K562 (cell line): ENCODE data around the gene ZBTB20. TPM values are rescaled to one million over a fixed set of nuclear protein-coding genes. Genes with fewer than 3 reads are reported as not detected.

ENCODE experiments used
- ATAC-seq: fragments of 200-7000 bp; cut with Tn5 transposase; 3 replicates; pipeline ENCODE4 v1.9.1; 2020; ENCODE audit warnings: moderate library complexity
- BruUV-seq: library from RNA; stranded (reverse); fragments of 400-500 nt; replicated peaks from 2 replicates; lab custom pipeline; 2021; lab: Mats Ljungman, UMichigan
- CTCF ChIA-PET: fragments of 300-600 bp; formaldehyde crosslinking; extraction: SDS; loops from one replicate; lab custom pipeline; 2021; ENCODE audit warnings: low intra/inter-chr PET ratio; lab: Yijun Ruan, JAX
- POLR2A ChIA-PET: fragments of 300-600, 350-650 bp; sonication (Branson Sonifier 250); formaldehyde crosslinking; extraction: SDS; loops from one replicate; lab custom pipeline; 2021; ENCODE audit warnings: antibody characterized with exemption, inconsistent platforms; lab: Yijun Ruan, JAX
- DNase-seq, 4 experiments: peaks; one replicate each; pipeline versions ENCODE4 v3.0.0 to v3.0.0-alpha.2; 2011 to 2018; ENCODE audit warnings: low spot score in 3 of 4, mixed read lengths in 3 of 4; ENCODE audit errors: extremely low read depth in 1 of 4
- FAIRE-seq: peaks from 2 replicates; lab custom pipeline; 2011; peaks lifted over from hg19 to GRCh38; lab: Jason Lieb, UNC
- H2AFZ ChIP-seq: 2 replicates; pipeline ENCODE4 v1.6.0; 2011; ENCODE audit warnings: low read depth, low read length, control low read depth, inconsistent platforms
- H3K27ac ChIP-seq: fragments of 200-600 bp; 3 replicates; pipeline ENCODE4 v1.8.0; 2011; ENCODE audit warnings: low read depth, mild to moderate bottlenecking, control low read depth, inconsistent platforms, low read length, moderate library complexity, mixed read lengths; ENCODE audit errors: extremely low read depth
- H3K27me3 ChIP-seq, 2 experiments: fragments of 300-600 bp in 1 of 2; 2 replicates in 1 of 2; 3 replicates in 1 of 2; pipeline versions ENCODE4 v1.6.0 to v1.8.0; 2011; ENCODE audit warnings: inconsistent platforms in 2 of 2, low read length in 2 of 2, mild to moderate bottlenecking in 1 of 2, mixed read lengths in 1 of 2, moderate library complexity in 1 of 2; ENCODE audit not compliant: control insufficient read depth in 2 of 2, insufficient read depth in 2 of 2
- H3K36me3 ChIP-seq: fragments of 300-600 bp; 3 replicates; pipeline ENCODE4 v1.8.0; 2011; ENCODE audit warnings: mild to moderate bottlenecking, low read length, inconsistent platforms; ENCODE audit not compliant: control insufficient read depth, insufficient read depth
- H3K4me1 ChIP-seq, 2 experiments: fragments of 200-600 bp in 1 of 2; replicated peaks in 1 of 2; 2 replicates in 1 of 2; 3 replicates in 1 of 2; pipeline versions ENCODE4 v1.5.1 to v1.8.0; 2011; ENCODE audit warnings: inconsistent platforms in 2 of 2, low read length in 2 of 2, mild to moderate bottlenecking in 1 of 2, mixed read lengths in 1 of 2, moderate library complexity in 1 of 2; ENCODE audit not compliant: control insufficient read depth in 2 of 2, insufficient read depth in 2 of 2
- H3K4me2 ChIP-seq: 2 replicates; pipeline ENCODE4 v1.6.1; 2011; ENCODE audit warnings: low read length, control low read depth, inconsistent platforms, mixed read lengths; ENCODE audit not compliant: insufficient read depth
- H3K4me3 ChIP-seq: fragments of 200-600 bp; sonication (generic), shearing (Covaris generic); 2 replicates; pipeline ENCODE4 v1.5.1; 2016; ENCODE audit warnings: control low read depth, inconsistent platforms
- H3K79me2 ChIP-seq: fragments of 200-600 bp; 3 replicates; pipeline ENCODE4 v1.8.0; 2011; ENCODE audit warnings: low read length, inconsistent platforms; ENCODE audit not compliant: control insufficient read depth, insufficient read depth
- H3K9ac ChIP-seq, 2 experiments: 2 replicates each; pipeline versions ENCODE4 v1.6.0 to v1.6.1; 2011; ENCODE audit warnings: low read depth in 2 of 2, low read length in 2 of 2, control low read depth in 1 of 2, inconsistent platforms in 1 of 2, mild to moderate bottlenecking in 1 of 2, mixed read lengths in 1 of 2; ENCODE audit not compliant: insufficient read depth in 1 of 2
- H3K9me1 ChIP-seq: one replicate; pipeline ENCODE4 v1.6.0; 2011; ENCODE audit warnings: inconsistent platforms, mild to moderate bottlenecking, low read length, moderate library complexity; ENCODE audit not compliant: control insufficient read depth, insufficient read depth
- H3K9me3 ChIP-seq: replicated peaks from 2 replicates; pipeline ENCODE4 v1.5.1; 2011; ENCODE audit warnings: low read depth, low read length, inconsistent platforms; ENCODE audit not compliant: control insufficient read depth, insufficient read depth
- H4K20me1 ChIP-seq: replicated peaks from 2 replicates; pipeline ENCODE4 v1.6.1; 2011; ENCODE audit warnings: low read length, inconsistent platforms, mixed read lengths; ENCODE audit not compliant: control insufficient read depth, insufficient read depth
- CBFA2T2 ChIP-seq: fragments of 450-650 bp; conservative IDR thresholded peaks from 2 replicates; pipeline ENCODE4 v1.6.1; 2017; ENCODE audit warnings: mild to moderate bottlenecking
- HDAC1 ChIP-seq, 2 experiments: fragments of 450-650 bp; IDR thresholded peaks; 2 replicates each; pipeline ENCODE4 v1.6.1; 2016 to 2017; ENCODE audit warnings: inconsistent platforms in 1 of 2, mild to moderate bottlenecking in 1 of 2, moderate library complexity in 1 of 2
- HSF4 ChIP-seq: fragments of 250-450 bp; sonication (Bioruptor Pico); IDR thresholded peaks from 2 replicates; pipeline ENCODE4 v2.1.2; 2022; ENCODE audit warnings: mild to moderate bottlenecking, moderate library complexity, borderline replicate concordance
- KAT2B ChIP-seq: IDR thresholded peaks from one replicate; pipeline ENCODE4 v1.6.1; 2012; ENCODE audit warnings: low read depth, mild to moderate bottlenecking, control low read depth, inconsistent platforms, low read length, moderate library complexity
- KLF16 ChIP-seq: IDR thresholded peaks from 2 replicates; pipeline ENCODE4 v1.6.1; 2016; ENCODE audit warnings: antibody characterized with exemption
- LCOR ChIP-seq: sonication (generic); formaldehyde crosslinking; IDR thresholded peaks from 2 replicates; pipeline ENCODE4 v1.8.0; 2022; ENCODE audit warnings: mild to moderate bottlenecking, missing genetic modification reagents
- LEF1 ChIP-seq: fragments of 450-650 bp; IDR thresholded peaks from 2 replicates; pipeline ENCODE4 v1.6.1; 2016; ENCODE audit warnings: mild to moderate bottlenecking
- MEIS2 ChIP-seq: fragments of 450-650 bp; IDR thresholded peaks from 2 replicates; pipeline ENCODE4 v1.6.1; 2014; ENCODE audit warnings: mild to moderate bottlenecking; ENCODE audit not compliant: partially characterized antibody
- NCOA4 ChIP-seq: fragments of 450-650 bp; IDR thresholded peaks from 2 replicates; pipeline ENCODE4 v1.6.1; 2018; ENCODE audit warnings: mild to moderate bottlenecking; ENCODE audit not compliant: partially characterized antibody
- NR3C1 ChIP-seq: sonication (generic); formaldehyde crosslinking; IDR thresholded peaks from 2 replicates; pipeline ENCODE4 v1.8.1; 2022; ENCODE audit warnings: missing genetic modification reagents
- PHB2 ChIP-seq: fragments of 450-650 bp; IDR thresholded peaks from 2 replicates; pipeline ENCODE4 v1.6.1; 2017; ENCODE audit warnings: low read depth
- POLR3G ChIP-seq: IDR thresholded peaks from 2 replicates; pipeline ENCODE4 v1.6.1; 2011; ENCODE audit not compliant: insufficient read length, insufficient replicate concordance; ENCODE audit errors: extremely low read depth
- SMAD3 ChIP-seq: fragments of 450-650 bp; formaldehyde crosslinking; conservative IDR thresholded peaks from 2 replicates; pipeline ENCODE4 v1.4.0; 2020; ENCODE audit warnings: mild to moderate bottlenecking
- TGIF2 ChIP-seq: sonication (generic); formaldehyde crosslinking; IDR thresholded peaks from 2 replicates; pipeline ENCODE4 v1.8.1; 2022; ENCODE audit warnings: mild to moderate bottlenecking, missing genetic modification reagents, moderate library complexity
- ZNF324 ChIP-seq: fragments of 250-450 bp; sonication (Bioruptor Pico); IDR thresholded peaks from 2 replicates; pipeline ENCODE4 v1.4.0; 2020; ENCODE audit warnings: mild to moderate bottlenecking
- WGBS: fragments of 100-300 bp; shearing (Covaris generic); methylation state at CpG from one replicate; pipeline ENCODE4 v1.1.6; 2016; ENCODE audit warnings: low coverage, mixed read lengths; ENCODE audit not compliant: insufficient coverage; ENCODE audit errors: missing lambda C conversion rate; 5-methylcytosine and 5-hydroxymethylcytosine counted together
- in situ Hi-C: fragments of 300-500 bp; cut with MboI; formaldehyde crosslinking; loops from 4 replicates; pipeline ENCODE4 v1.15.0; 2018; ENCODE audit warnings: inconsistent platforms, mixed read lengths
- intact Hi-C: fragments of 100-400 bp; cut with micrococcal nuclease; formaldehyde crosslinking; loops from 2 replicates; pipeline ENCODE4 v1.14.2; 2022
- polyA plus RNA-seq, 8 experiments: library from polyadenylated mRNA; depleted of rRNA in 4 of 8; stranded (reverse) in 5 of 8; unstranded in 3 of 8; fragments of >200 nt; fragmentation: Nextera tagmentation in 2 of 8; fragmentation: Illumina TruSeq in 1 of 8; extraction: Ambion mirVana in 2 of 8; extraction: Trizol in 1 of 8; gene quantifications; 2 replicates each; pipeline versions ENCODE4 v1.2.1 to v1.2.3, GENCODE V29; 2011 to 2014; ENCODE audit warnings: inconsistent platforms in 1 of 8, missing spikeins in 1 of 8
- total RNA-seq, 7 experiments: library from RNA; depleted of rRNA in 6 of 7; stranded (reverse); fragments of >200 nt in 6 of 7; fragmentation: Illumina TruSeq in 2 of 7; extraction: Trizol in 2 of 7; gene quantifications; 2 replicates each; pipeline versions ENCODE4 v1.2.1 to v1.2.3, GENCODE V29; 2011 to 2021; ENCODE audit warnings: low replicate concordance in 1 of 7

Gene ZBTB20
- total and polyA plus RNA-seq, 9 of the 15 experiments (the other 6 are each of a cell fraction or from before 2014, with no cell fraction given) = 0.17 to 1.7 (median 0.45) TPM

DNA sequence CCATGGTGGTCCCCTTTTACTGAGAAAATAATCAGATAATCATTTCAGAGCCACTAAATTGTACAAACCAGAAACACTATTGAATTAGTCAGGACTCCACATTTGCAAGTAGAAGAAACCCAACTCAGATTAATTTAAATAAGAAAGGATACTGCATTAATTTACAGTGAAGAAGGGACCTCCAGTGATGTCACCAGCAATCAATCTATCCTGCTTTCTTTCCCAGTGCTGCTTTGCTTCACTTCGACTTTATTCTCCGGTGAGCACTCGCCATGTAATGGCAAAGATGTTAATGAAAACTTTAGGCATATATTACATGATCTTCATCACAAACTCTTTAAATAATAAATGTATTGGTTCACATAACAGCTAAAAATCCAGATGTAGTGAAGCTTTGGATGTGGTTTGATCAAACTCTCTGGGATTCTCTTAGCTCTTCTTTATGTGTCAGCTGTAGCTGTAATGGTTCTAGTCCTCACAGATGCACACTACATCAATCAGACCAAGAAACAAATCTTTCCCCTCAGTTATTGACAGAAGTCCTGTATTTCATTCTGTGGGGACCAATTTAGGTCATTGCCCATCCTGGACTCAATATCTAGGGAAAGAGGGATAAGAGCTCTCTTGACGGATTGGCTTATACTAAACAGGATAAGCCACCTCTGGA is 14.2 kb upstream of the ZBTB20 start (continued):
- TF ChIP-seq NCOA4 = no peak

DNA sequence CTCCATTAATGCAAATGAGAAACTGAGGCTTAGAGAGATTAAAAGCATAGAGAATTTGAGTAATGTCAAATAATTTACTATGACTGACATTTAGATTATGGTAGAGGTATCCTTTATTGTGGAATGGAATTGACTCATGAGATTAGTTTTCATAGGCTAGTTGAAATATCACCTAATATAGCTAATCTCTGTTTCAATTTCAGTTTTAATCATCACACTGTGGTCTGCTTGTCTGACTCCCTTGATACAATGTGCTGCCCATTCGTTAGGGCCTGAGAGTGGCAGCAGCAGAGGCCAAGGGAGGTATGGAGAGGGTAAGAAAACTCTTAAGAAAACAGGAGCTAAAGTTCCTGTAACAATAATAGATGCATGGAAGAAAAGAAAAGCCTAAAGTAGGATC is 13.2 kb upstream of the ZBTB20 start:
- no peaks in the 10 kb centered on the region for H3K36me3 ChIP-seq
- peaks cover 0 to 9% of the 10 kb centered on the region in 2 experiments; a peak in 3 of 5 replicates for H3K4me1 ChIP-seq
- ChIA-PET POLR2A (no interaction called here), CTCF (no interaction called here)
- no peaks in the 10 kb centered on the region for H3K79me2 ChIP-seq
- no peaks in the 10 kb centered on the region for H3K9me3 ChIP-seq
- H4K20me1 ChIP-seq = no peaks in the 10 kb centered on the region
- DNase-seq (no peak), ATAC-seq (no peak)
- no peak overlapping the region for H3K4me2 ChIP-seq
- H3K27ac ChIP-seq = no peak overlapping the region
- no peak overlapping the region for H3K9ac ChIP-seq
- no peaks in the 10 kb centered on the region for H3K9me1 ChIP-seq
- in situ Hi-C loops = no loop called here
- TF ChIP-seq MEIS2 = no peak
- no peak for TF ChIP-seq KLF16
- no peak for TF ChIP-seq HSF4 (CRISPR knock-in tag)
- no peak for TF ChIP-seq SMAD3 (CRISPR knock-in tag)
- no peak for TF ChIP-seq HDAC1 (IDR thresholded peaks at IDR 0.05)
- no peak for TF ChIP-seq LCOR (CRISPR knock-in tag)
- TF ChIP-seq LEF1 = no peak
- TF ChIP-seq PHB2 = no peak
- no peak for TF ChIP-seq CBFA2T2
- TF ChIP-seq POLR3G = no peak
- no peak for TF ChIP-seq KAT2B
- TF ChIP-seq ZNF324 (CRISPR knock-in tag) = no peak
- TF ChIP-seq NR3C1 (CRISPR knock-in tag) = no peak
- TF ChIP-seq TGIF2 = no peak
- TF ChIP-seq, all 486 proteins: peak for 0
- no peak overlapping the region for H3K4me3 ChIP-seq
- 0% methylated on average over 1 of the region's 1 CpG for WGBS
- FAIRE-seq = no peak
- no peak overlapping the region for H2AFZ ChIP-seq
- H3K27me3 ChIP-seq = no peaks in the 10 kb centered on the region
- no TSS peak for BruUV-seq
- intact Hi-C loops = no loop called here
